Fibroblast of gingiva (primary cell): ENCODE results near the gene ARID1A.
A peak's percentile ranks its signal among the peaks of the same experiment; 100 is the strongest.
"Not testable (repeated sequence)": the region's sequence is repeated elsewhere in the genome, so short reads cannot be mapped to it uniquely, and the experiment has no call there.

ENCODE experiments used
- DNase-seq: peaks from one replicate; pipeline ENCODE4 v3.0.0-alpha.2; 2011; ENCODE audit warnings: low read depth

ARID1A gene

GRCh38 chr1:26697978-26698849 is 2.4 kb downstream of the ARID1A start:
- peak; percentile 93 for DNase-seq

GRCh38 chr1:26700711-26701110 is 4.9 kb downstream of the ARID1A start:
- DNase-seq = peak; percentile 40

DNA sequence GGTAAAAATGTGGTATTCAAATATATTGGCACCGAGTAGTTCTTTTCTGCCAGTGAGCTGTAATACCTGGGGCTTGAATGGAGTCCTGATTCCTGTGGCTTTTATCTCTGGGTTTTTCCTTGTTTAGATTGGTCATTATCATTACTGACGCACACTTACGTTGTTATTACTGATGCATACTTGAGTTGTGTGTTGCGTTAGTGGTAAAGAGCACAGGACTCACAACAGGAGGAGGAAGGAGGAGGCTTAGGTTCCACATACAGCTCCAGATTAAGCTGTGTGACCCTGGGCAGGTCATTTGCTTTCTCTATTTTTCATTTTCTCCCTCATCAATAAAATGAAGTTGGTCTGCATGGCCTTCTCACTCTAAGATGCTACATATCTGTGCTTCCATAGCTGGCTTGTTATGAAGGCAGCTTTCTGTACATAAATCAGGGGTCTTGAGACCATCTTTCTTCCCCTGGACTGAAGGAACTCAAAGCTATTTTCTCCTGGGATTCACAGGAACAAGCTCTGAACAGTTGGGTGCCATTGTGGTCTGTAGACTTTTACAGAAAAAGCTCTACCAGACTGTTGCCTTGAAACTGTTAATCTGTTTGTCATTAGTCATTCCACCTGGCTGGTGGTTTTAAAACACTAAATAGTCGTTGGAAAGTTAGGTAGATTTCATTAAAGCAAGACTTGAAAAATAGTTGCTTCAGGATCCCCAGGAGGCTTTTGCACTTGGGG is 5.6 kb downstream of the ARID1A start:
- no peak for DNase-seq

DNA sequence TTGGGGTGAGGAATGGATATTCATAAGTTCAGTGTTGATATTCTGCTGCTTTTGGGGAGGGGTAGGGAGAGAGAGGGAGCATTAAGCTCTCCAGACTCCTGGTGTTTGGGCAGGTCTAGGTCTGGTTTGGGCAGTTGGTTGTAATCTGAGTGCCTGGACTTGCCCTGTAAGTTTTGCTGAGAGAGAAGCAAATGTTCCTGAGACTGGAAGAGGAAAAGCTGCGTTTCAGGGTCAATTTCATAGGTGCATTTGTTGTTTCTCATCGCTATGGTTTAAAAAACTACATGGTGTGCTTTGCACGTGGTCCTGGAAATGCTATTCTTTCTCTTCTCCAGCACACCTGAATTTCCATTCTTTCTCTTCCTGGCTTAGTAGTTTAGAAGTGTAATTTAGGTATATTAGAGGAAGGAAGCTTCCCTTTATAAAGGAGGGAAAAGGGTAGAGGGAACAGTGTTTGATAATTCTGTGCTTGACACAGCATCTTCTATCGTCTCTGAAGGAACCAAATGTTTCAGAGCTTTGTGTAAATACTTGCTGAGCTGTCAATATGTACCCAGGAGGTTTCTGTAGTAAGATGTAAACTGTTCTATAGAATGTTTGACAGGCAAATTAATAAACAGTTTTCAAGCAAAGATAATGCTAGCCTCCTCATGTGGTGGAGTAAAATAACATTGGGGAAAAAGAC is 6.3 kb downstream of the ARID1A start:
- no peak for DNase-seq

- no peak for DNase-seq
Observed at GRCh38 chr1:26702680-26703038, 6.8 kb downstream of the ARID1A start.

DNA sequence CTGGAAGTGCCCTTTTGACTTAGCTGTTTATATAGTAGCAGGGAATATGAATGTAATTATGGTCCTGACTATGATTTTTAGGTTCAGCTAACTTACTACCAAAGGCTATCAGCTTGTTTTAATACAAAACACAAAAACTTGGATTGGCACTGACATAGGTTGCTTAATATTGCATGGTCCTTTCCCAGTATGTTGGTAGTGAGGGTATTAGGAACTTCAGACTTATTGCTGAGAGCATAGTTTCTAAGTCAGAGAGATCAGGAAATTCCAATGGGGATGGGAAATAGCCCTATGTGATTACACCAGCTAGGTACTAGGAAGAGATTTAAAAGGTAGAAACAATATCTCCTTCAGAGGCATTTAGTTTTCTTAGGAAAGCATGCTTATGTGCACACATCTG is 7.7 kb downstream of the ARID1A start:
- DNase-seq = peak; percentile 27

DNA sequence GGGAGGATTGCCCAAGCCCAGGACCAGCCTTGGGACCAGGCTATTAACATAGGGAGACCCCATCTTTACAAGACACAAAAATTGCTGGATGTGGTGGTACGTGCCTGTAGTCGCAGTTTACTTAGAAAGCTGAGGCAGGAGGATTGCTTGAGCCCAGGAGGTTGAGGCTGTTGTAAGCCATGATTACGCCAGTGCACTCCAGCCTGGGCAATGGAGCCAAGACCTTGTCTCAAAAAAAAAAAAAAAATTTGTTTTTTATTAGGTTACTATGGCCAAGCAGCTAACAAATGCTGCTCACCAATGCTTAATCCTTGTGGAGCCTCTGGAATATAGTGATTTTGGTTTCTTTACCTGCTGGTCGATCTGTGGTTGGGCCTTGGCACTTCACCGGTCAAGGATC is 8.8 kb downstream of the ARID1A start:
- DNase-seq = peak; percentile 38

GRCh38 chr1:26705227-26705626 is 9.4 kb downstream of the ARID1A start:
- not testable (repeated sequence) for DNase-seq

- peak; percentile 89 for DNase-seq
Observed at GRCh38 chr1:26705788-26706311, 10.0 kb downstream of the ARID1A start.

- DNase-seq = no peak
Observed at GRCh38 chr1:26706315-26706714, 10.5 kb downstream of the ARID1A start.

DNA sequence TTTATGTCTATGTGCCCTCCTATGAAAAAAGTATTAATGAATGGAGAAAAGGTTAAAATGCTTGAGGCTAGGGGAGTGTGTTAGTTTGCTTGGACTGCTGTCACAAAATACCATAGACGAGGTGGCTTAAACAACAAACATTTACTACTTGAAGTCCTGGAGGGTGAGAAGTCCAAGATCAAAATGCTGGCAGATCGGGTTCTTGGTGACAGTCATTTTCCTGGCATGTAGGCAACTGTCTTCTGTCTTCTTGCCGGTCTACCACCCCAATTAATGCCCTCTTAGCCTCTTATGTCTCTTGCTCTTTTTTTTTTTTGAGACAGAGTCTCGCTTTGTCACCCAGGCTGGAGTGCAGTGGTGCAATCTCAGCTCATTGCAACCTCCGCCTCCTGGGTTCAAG is 15.0 kb downstream of the ARID1A start:
- DNase-seq = no peak

DNA sequence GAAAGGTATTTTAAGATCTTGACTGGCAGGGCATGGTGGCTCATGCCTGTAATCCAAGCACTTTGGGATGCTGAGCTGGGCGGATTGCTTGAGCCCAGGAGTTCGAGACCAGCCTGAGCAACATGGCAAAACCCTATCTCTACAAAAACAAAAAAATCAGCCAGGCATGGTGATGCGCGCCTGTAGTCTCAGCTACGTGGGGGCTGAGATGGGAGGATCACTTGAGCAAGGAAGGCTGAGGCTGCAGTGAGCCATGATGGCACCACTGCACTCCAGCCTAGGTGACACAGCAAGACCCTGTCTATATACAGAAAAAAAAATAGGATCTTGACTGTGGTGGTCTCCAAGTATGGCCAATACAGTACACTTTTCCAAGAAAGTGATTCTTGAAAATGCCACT is 16.0 kb downstream of the ARID1A start:
- no peak for DNase-seq

- DNase-seq = peak; percentile 92
Observed at GRCh38 chr1:26717017-26717491, 21.2 kb downstream of the ARID1A start.

- DNase-seq = no peak
Observed at GRCh38 chr1:26719205-26719604, 23.4 kb downstream of the ARID1A start.

- DNase-seq = no peak
Observed at GRCh38 chr1:26721669-26722355, 26.0 kb downstream of the ARID1A start.

- peak; percentile 99 for DNase-seq
Observed at GRCh38 chr1:26723013-26723991, 27.5 kb downstream of the ARID1A start.

GRCh38 chr1:26724118-26724517 is 28.3 kb downstream of the ARID1A start:
- DNase-seq = no peak

GRCh38 chr1:26724926-26725325 is 29.1 kb downstream of the ARID1A start:
- DNase-seq = no peak

- DNase-seq = not testable (repeated sequence)
Observed at GRCh38 chr1:26725904-26726303, 30.1 kb downstream of the ARID1A start.

DNA sequence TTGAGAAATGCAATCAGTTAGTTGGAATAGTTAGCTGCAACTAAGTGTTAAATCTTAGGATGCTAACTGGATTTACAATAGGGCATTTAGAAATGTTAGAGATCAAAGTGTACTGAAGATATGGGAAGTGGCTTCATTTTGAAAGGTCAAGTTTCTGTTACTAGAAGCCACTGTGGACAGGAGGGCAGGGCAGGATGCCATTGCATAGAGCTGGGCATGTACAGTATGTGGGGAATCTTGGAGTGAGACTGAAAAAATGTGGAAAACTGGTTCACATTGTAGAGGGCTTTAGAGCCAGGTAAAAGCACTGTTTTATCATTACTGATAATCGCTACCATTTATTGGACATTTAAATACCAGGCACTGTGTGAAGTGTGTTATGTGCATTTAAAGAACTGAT is 31.0 kb downstream of the ARID1A start:
- DNase-seq = no peak

GRCh38 chr1:26727476-26727875 is 31.7 kb downstream of the ARID1A start:
- no peak for DNase-seq
